GM12878 (cell line): ENCODE results near the gene RCC1. TPM values are rescaled to one million over a fixed set of nuclear protein-coding genes. Genes with fewer than 3 reads are reported as not detected.

Source experiments
- BCL11A ChIP-seq: IDR thresholded peaks from 2 replicates; pipeline ENCODE4 v1.6.1; 2011; ENCODE audit warnings: low read depth, low read length
- CBX5 ChIP-seq: sonication (generic); IDR thresholded peaks from 2 replicates; pipeline ENCODE4 v1.6.1; 2016; ENCODE audit warnings: low read depth, moderate library complexity, mild to moderate bottlenecking, inconsistent platforms
- CREM ChIP-seq: IDR thresholded peaks from 2 replicates; pipeline ENCODE4 v1.6.1; 2014; ENCODE audit warnings: antibody characterized with exemption, low read depth
- DPF2 ChIP-seq: fragments of 450-650 bp; IDR thresholded peaks from 2 replicates; pipeline ENCODE4 v1.6.1; 2017; ENCODE audit warnings: mild to moderate bottlenecking
- EED ChIP-seq: sonication (generic); IDR thresholded peaks from 2 replicates; pipeline ENCODE4 v1.6.1; 2016; ENCODE audit warnings: antibody characterized with exemption, low read depth
- IKZF1 ChIP-seq: fragments of 450-650 bp; conservative IDR thresholded peaks from 2 replicates; pipeline ENCODE4 v1.6.1; 2017; ENCODE audit warnings: antibody characterized with exemption, mild to moderate bottlenecking
- KAT2A ChIP-seq: conservative IDR thresholded peaks from 2 replicates; pipeline ENCODE4 v1.6.1; 2011; ENCODE audit warnings: low read depth, low read length; ENCODE audit not compliant: control insufficient read depth
- LARP7 ChIP-seq: fragments of 450-650 bp; IDR thresholded peaks from 2 replicates; pipeline ENCODE4 v1.6.1; 2017; ENCODE audit warnings: mild to moderate bottlenecking
- NBN ChIP-seq: fragments of 450-650 bp; IDR thresholded peaks from 2 replicates; pipeline ENCODE4 v1.6.1; 2016
- NR2F1 ChIP-seq: fragments of 450-650 bp; conservative IDR thresholded peaks from 2 replicates; pipeline ENCODE4 v1.6.1; 2017; ENCODE audit warnings: mild to moderate bottlenecking
- RCOR1 ChIP-seq: conservative IDR thresholded peaks from 2 replicates; pipeline ENCODE4 v1.6.1; 2012; ENCODE audit warnings: low read depth, low read length, improper control_type of control experiment
- RFX5 ChIP-seq: IDR thresholded peaks from 2 replicates; pipeline ENCODE4 v1.6.1; 2011; ENCODE audit warnings: low read depth, low read length, improper control_type of control experiment
- YY1 ChIP-seq: IDR thresholded peaks from 2 replicates; pipeline ENCODE4 v1.6.1; 2011; ENCODE audit warnings: low read depth, mild to moderate bottlenecking, low read length
- ZNF24 ChIP-seq: fragments of 450-650 bp; IDR thresholded peaks from 2 replicates; pipeline ENCODE4 v1.6.1; 2017; ENCODE audit warnings: antibody characterized with exemption, mild to moderate bottlenecking
- ZNF622 ChIP-seq: fragments of 450-650 bp; IDR thresholded peaks from 2 replicates; pipeline ENCODE4 v1.6.1; 2017; ENCODE audit warnings: mild to moderate bottlenecking, inconsistent platforms
- polyA plus RNA-seq, 11 experiments: library from polyadenylated mRNA; depleted of rRNA in 4 of 11; unstranded in 6 of 11; stranded (reverse) in 5 of 11; fragments of >200 nt; fragmentation: Nextera tagmentation in 4 of 11; fragmentation: Illumina TruSeq in 1 of 11; extraction: Ambion mirVana in 4 of 11; extraction: Trizol in 1 of 11; gene quantifications; 1 replicate in 1 of 11; 2 replicates in 10 of 11; pipeline versions ENCODE4 v1.2.1 to v1.2.3, GENCODE V29; 2011 to 2016; ENCODE audit warnings: inconsistent platforms in 2 of 11, missing spikeins in 2 of 11, low read depth in 1 of 11
- total RNA-seq, 4 experiments: library from RNA; depleted of rRNA in 3 of 4; stranded (reverse); fragments of >200 nt in 3 of 4; fragmentation: Illumina TruSeq in 1 of 4; extraction: Trizol in 1 of 4; gene quantifications; 2 replicates each; pipeline versions ENCODE4 v1.2.1 to v1.2.3, GENCODE V29; 2013 to 2021
- TF ChIP-seq, protein P1 (sequence below): IDR thresholded peaks from 2 replicates; pipeline ENCODE4 v1.6.1; 2012; ENCODE audit warnings: mild to moderate bottlenecking, low read depth, low read length
- TF ChIP-seq, protein P2 (sequence below): IDR thresholded peaks from 2 replicates; pipeline ENCODE4 v1.6.1; 2011; ENCODE audit warnings: mild to moderate bottlenecking, low read depth, low read length, moderate library complexity; ENCODE audit not compliant: insufficient replicate concordance
- TF ChIP-seq, protein P3 (sequence below): fragments of 150-350 bp; IDR thresholded peaks from 2 replicates; pipeline ENCODE4 v1.6.1; 2016; ENCODE audit warnings: low read depth, low read length
- TF ChIP-seq, protein P4 (sequence below): IDR thresholded peaks from 2 replicates; pipeline ENCODE4 v1.6.1; 2012; ENCODE audit warnings: low read length, inconsistent platforms
- TF ChIP-seq, protein P5 (sequence below): fragments of 450-650 bp; IDR thresholded peaks from 2 replicates; pipeline ENCODE4 v1.6.1; 2018; ENCODE audit warnings: borderline replicate concordance, mild to moderate bottlenecking; ENCODE audit not compliant: partially characterized antibody

The RCC1 gene
- total and polyA plus RNA-seq, 10 of the 15 experiments (the other 5 are each of a cell fraction or from before 2014, with no cell fraction given) = 8.3 to 99.4 (median 74.6) TPM

DNA sequence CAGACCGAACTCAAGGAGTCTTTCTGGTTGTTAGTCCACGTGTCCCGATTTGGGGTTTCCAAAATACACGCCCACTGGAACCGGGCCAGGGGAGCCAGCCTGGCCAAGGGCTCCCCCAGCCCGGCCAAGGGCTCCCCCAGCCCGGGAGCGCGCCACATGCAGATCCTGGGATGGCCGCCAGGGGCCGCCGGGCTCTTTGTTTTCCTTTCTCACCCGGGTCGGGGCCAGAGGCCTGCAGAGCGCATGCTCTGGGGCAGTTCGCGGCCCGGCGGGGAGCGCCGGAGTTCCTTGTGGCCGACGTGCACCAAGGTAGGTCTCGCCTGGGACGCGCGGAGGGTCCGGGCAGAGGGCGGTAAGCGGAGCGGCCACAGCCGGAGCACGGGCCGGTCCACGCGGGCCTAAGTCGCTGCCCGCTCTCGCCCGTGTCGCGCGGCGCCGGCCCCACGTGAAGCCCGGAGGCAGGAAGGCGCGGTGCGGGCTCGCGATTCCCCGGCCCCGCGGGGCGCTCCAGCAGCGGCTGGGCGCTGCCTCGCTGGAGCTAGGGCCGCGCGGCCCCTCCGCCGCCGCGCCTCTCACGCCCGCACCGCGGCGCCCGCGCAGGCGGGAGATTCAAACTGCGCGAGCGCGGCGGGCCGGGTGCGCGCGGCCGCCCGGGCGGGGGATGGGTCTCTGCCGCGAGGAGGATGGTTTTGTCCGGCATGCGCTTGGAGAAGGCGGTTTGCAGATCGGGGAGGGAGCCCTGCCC, 12.3 kb downstream of the RCC1 start (continued):
- no peak for TF ChIP-seq ZNF24
- no peak for TF ChIP-seq CBX5
- peak; percentile 88 for TF ChIP-seq IKZF1
- no peak for TF ChIP-seq RFX5
- TF ChIP-seq ZNF622 = no peak
- peak; percentile 64; the same call in 1 of the 2 replicates for TF ChIP-seq DPF2
- TF ChIP-seq, protein P1, sequence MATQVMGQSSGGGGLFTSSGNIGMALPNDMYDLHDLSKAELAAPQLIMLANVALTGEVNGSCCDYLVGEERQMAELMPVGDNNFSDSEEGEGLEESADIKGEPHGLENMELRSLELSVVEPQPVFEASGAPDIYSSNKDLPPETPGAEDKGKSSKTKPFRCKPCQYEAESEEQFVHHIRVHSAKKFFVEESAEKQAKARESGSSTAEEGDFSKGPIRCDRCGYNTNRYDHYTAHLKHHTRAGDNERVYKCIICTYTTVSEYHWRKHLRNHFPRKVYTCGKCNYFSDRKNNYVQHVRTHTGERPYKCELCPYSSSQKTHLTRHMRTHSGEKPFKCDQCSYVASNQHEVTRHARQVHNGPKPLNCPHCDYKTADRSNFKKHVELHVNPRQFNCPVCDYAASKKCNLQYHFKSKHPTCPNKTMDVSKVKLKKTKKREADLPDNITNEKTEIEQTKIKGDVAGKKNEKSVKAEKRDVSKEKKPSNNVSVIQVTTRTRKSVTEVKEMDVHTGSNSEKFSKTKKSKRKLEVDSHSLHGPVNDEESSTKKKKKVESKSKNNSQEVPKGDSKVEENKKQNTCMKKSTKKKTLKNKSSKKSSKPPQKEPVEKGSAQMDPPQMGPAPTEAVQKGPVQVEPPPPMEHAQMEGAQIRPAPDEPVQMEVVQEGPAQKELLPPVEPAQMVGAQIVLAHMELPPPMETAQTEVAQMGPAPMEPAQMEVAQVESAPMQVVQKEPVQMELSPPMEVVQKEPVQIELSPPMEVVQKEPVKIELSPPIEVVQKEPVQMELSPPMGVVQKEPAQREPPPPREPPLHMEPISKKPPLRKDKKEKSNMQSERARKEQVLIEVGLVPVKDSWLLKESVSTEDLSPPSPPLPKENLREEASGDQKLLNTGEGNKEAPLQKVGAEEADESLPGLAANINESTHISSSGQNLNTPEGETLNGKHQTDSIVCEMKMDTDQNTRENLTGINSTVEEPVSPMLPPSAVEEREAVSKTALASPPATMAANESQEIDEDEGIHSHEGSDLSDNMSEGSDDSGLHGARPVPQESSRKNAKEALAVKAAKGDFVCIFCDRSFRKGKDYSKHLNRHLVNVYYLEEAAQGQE = no peak
- peak; percentile 64 for TF ChIP-seq YY1
- TF ChIP-seq, protein P2, sequence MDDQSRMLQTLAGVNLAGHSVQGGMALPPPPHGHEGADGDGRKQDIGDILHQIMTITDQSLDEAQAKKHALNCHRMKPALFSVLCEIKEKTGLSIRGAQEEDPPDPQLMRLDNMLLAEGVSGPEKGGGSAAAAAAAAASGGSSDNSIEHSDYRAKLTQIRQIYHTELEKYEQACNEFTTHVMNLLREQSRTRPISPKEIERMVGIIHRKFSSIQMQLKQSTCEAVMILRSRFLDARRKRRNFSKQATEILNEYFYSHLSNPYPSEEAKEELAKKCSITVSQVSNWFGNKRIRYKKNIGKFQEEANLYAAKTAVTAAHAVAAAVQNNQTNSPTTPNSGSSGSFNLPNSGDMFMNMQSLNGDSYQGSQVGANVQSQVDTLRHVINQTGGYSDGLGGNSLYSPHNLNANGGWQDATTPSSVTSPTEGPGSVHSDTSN = no peak
- peak; percentile 87 for TF ChIP-seq LARP7
- TF ChIP-seq EED = no peak
- TF ChIP-seq, protein P3, sequence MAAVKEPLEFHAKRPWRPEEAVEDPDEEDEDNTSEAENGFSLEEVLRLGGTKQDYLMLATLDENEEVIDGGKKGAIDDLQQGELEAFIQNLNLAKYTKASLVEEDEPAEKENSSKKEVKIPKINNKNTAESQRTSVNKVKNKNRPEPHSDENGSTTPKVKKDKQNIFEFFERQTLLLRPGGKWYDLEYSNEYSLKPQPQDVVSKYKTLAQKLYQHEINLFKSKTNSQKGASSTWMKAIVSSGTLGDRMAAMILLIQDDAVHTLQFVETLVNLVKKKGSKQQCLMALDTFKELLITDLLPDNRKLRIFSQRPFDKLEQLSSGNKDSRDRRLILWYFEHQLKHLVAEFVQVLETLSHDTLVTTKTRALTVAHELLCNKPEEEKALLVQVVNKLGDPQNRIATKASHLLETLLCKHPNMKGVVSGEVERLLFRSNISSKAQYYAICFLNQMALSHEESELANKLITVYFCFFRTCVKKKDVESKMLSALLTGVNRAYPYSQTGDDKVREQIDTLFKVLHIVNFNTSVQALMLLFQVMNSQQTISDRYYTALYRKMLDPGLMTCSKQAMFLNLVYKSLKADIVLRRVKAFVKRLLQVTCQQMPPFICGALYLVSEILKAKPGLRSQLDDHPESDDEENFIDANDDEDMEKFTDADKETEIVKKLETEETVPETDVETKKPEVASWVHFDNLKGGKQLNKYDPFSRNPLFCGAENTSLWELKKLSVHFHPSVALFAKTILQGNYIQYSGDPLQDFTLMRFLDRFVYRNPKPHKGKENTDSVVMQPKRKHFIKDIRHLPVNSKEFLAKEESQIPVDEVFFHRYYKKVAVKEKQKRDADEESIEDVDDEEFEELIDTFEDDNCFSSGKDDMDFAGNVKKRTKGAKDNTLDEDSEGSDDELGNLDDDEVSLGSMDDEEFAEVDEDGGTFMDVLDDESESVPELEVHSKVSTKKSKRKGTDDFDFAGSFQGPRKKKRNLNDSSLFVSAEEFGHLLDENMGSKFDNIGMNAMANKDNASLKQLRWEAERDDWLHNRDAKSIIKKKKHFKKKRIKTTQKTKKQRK = no peak
- TF ChIP-seq NBN = no peak
- TF ChIP-seq BCL11A = no peak
- TF ChIP-seq RCOR1 = no peak
- TF ChIP-seq, protein P4, sequence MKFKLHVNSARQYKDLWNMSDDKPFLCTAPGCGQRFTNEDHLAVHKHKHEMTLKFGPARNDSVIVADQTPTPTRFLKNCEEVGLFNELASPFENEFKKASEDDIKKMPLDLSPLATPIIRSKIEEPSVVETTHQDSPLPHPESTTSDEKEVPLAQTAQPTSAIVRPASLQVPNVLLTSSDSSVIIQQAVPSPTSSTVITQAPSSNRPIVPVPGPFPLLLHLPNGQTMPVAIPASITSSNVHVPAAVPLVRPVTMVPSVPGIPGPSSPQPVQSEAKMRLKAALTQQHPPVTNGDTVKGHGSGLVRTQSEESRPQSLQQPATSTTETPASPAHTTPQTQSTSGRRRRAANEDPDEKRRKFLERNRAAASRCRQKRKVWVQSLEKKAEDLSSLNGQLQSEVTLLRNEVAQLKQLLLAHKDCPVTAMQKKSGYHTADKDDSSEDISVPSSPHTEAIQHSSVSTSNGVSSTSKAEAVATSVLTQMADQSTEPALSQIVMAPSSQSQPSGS = no peak
- no peak for TF ChIP-seq KAT2A
- TF ChIP-seq CREM = no peak
- TF ChIP-seq, protein P5, sequence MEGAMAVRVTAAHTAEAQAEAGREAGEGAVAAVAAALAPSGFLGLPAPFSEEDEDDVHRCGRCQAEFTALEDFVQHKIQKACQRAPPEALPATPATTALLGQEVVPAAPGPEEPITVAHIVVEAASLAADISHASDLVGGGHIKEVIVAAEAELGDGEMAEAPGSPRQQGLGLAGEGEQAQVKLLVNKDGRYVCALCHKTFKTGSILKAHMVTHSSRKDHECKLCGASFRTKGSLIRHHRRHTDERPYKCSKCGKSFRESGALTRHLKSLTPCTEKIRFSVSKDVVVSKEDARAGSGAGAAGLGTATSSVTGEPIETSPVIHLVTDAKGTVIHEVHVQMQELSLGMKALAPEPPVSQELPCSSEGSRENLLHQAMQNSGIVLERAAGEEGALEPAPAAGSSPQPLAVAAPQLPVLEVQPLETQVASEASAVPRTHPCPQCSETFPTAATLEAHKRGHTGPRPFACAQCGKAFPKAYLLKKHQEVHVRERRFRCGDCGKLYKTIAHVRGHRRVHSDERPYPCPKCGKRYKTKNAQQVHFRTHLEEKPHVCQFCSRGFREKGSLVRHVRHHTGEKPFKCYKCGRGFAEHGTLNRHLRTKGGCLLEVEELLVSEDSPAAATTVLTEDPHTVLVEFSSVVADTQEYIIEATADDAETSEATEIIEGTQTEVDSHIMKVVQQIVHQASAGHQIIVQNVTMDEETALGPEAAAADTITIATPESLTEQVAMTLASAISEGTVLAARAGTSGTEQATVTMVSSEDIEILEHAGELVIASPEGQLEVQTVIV = no peak
- no peak; the same call in 1 of the 2 replicates for TF ChIP-seq NR2F1
